GM19324 (cell line): Measurements from ENCODE around the gene MORN2.
A peak's percentile ranks its signal among the peaks of the same experiment; 100 is the strongest.
"Not testable (repeated sequence)": the region's sequence is repeated elsewhere in the genome, so short reads cannot be mapped to it uniquely, and the experiment has no call there.

Experiments used
- ATAC-seq: cut with Tn5 transposase; IDR thresholded peaks from one replicate; pipeline ENCODE4 v1.9.1; 2021; ENCODE audit warnings: mild to moderate bottlenecking, moderate library complexity; ENCODE audit not compliant: unreplicated experiment, low FRiP score

Gene MORN2

GRCh38 chr2:38875576-38876367 lies at the start of gene MORN2, which contains the start of gene DHX57:
Gene MORN2, plus strand, starts transcription at chr2:38875976.
Gene DHX57, minus strand, starts transcription at chr2:38875934. Its CDS starts 7,529 bp downstream, at chr2:38868405.
- peak; percentile 100 for ATAC-seq

GRCh38 chr2:38827539-38828145 lies 48.1 kb upstream of the MORN2 start:
- ATAC-seq = not testable (repeated sequence)

GRCh38 chr2:38828460-38828859 lies 47.3 kb upstream of the MORN2 start:
- no peak for ATAC-seq

GRCh38 chr2:38829971-38830370 lies 45.8 kb upstream of the MORN2 start:
- no peak for ATAC-seq

- no peak for ATAC-seq
These were observed 45.1 kb upstream of the MORN2 start for GRCh38 chr2:38830526-38831159.

- ATAC-seq = no peak
These were observed 40.7 kb upstream of the MORN2 start for GRCh38 chr2:38835015-38835601.

- no peak for ATAC-seq
These were observed 39.8 kb upstream of the MORN2 start for GRCh38 chr2:38835990-38836389.

GRCh38 chr2:38836791-38837190 lies 39.0 kb upstream of the MORN2 start:
- ATAC-seq = no peak

GRCh38 chr2:38850045-38850444 lies 25.7 kb upstream of the MORN2 start:
- ATAC-seq = peak; percentile 80

- ATAC-seq = no peak
These were observed 19.6 kb upstream of the MORN2 start for GRCh38 chr2:38856165-38856564.

- ATAC-seq = no peak
These were observed 13.3 kb upstream of the MORN2 start for GRCh38 chr2:38862476-38862875.

- no peak for ATAC-seq
These were observed 12.6 kb upstream of the MORN2 start for GRCh38 chr2:38863061-38863695.

GRCh38 chr2:38866773-38867443 lies 8.9 kb upstream of the MORN2 start:
- no peak for ATAC-seq

GRCh38 chr2:38871432-38871831 lies 4.3 kb upstream of the MORN2 start:
- no peak for ATAC-seq

- no peak for ATAC-seq
These were observed 2.0 kb upstream of the MORN2 start for GRCh38 chr2:38873763-38874162.

GRCh38 chr2:38875227-38875575 lies 575 bp upstream of the MORN2 start:
- no peak for ATAC-seq

- ATAC-seq = no peak
These were observed 631 bp downstream of the MORN2 start for GRCh38 chr2:38876407-38876806.

- ATAC-seq = no peak
These were observed 10.3 kb downstream of the MORN2 start for GRCh38 chr2:38886063-38886462.

GRCh38 chr2:38887347-38887746 lies 11.6 kb downstream of the MORN2 start:
- no peak for ATAC-seq

- no peak for ATAC-seq
These were observed 12.3 kb downstream of the MORN2 start for GRCh38 chr2:38887902-38888554.
